Measurements from ENCODE around the gene SPON2.

SPON2 gene

DNA sequence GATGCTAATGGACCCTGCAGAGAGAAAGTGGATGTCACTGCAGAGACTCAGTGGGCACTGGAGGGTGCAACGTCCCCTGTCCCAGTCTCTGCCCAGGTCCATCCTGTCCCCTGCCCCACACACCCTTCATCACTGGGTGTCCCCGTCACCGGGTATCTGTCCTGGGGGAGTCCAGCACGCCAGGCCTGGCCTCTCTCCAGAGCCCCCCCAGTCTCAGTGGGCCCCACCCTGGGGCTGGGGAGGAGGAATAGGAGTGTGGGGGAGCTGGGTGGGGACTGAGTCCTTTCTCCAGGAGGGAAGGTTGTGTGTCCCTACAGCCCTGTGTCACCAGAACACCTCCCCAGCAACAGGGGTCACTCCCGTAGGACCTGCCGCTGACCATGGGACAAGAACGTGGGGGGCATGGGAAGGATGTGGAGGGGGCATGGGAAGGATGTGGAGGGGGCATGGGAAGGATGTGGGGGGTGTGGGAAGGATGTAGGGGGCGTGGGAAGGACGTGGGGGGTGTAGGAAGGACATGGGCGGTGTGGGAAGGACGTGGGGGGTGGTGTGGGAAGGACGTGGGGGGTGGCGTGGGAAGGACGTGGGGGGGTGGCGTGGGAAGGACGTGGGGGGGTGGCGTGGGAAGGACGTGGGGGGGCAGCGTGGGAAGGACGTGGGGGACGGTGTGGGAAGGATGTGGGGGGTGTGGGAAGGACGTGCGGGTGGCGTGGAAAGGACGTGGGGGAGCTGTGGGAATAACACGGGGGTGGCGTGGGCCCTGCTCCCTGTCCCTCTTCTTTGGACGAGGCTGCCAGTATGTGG lies 21.0 kb upstream of the SPON2 start:
- no peak for DNase-seq

- no peak for DNase-seq
Observed at GRCh38 chr4:1192493-1193205, 20.3 kb upstream of the SPON2 start.

DNA sequence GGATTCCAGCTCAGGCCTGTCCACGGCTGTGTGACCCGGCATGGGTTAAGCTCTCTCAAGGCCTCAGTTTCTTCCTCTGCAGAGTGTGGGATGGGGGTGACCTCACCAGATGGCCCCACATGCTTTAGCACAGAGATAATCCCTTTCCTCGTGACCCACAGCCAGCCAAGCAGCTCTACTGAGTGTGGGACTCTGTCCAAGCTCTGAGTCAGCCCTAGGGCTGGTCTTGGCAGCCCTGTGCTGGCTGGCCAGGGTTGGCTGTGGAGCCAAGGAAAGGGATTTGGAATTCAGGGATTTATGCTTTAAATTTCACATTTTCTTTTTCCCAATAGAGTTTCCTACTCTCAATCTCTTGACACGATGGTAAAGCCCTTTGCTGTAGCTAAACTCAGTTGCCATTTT lies 19.7 kb upstream of the SPON2 start:
- peak; percentile 66 to 85 for DNase-seq

- DNase-seq = no peak
Observed at GRCh38 chr4:1191621-1192020, 19.2 kb upstream of the SPON2 start.

GRCh38 chr4:1187182-1187581 lies 14.8 kb upstream of the SPON2 start:
- no peak for DNase-seq

DNA sequence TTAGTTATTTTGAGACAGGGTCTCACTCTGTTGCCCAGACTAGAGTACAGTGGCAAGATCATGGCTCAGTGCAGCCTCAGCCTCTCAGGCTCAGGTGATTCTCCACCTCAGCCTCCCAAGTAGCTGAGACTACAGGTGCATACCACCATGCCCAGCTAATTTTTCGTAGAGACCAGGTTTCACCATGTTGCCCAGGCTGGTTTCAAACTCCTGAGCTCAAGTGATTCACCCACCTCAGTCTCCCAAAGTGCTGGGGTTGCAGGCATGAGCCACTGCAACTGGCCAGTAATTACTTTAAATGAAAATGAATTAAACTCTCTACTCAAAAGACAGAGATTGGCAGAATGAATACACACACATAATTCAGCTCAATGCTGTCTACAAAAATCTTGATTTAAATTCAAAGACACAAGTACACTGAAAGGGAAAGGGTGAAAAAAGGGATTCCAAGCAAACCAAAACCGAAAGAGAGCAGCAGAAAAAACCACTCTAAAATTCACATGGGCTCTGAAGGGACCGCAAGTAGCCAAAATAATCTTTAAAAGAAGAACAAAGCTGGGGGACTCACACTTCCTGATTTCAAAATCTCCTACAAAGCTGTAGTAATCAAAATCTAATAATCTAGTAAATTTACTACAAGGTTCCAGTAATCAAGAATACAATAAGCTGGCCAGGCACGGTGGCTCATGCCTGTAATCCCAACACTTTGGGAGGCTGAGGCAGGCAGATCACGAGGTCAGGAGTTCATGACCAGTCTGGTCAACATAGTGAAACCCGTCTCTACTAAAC lies 11.8 kb upstream of the SPON2 start:
- DNase-seq = no peak

GRCh38 chr4:1182313-1182712 lies 9.9 kb upstream of the SPON2 start:
- DNase-seq = no peak

- no peak for DNase-seq
Observed at GRCh38 chr4:1180663-1181062, 8.3 kb upstream of the SPON2 start.

DNA sequence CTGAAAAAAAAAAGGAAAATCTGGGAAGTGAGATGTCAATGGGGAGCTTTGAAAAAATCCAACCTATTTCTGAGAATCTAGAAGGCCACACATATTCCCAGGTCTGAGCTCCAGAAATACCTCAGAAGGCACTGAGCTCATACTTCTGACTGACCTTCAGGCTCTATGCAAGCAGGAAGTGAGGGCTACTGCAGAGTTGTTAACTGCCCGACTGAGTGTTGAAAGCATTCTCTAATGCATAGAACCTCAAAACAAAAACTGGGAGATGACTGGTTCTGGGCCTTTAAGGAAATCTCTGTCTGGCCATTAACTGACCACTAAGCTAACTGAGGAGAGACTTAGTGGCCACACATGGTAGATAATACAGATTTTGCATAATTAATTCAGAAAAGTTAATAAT lies 7.6 kb upstream of the SPON2 start:
- DNase-seq = no peak

DNA sequence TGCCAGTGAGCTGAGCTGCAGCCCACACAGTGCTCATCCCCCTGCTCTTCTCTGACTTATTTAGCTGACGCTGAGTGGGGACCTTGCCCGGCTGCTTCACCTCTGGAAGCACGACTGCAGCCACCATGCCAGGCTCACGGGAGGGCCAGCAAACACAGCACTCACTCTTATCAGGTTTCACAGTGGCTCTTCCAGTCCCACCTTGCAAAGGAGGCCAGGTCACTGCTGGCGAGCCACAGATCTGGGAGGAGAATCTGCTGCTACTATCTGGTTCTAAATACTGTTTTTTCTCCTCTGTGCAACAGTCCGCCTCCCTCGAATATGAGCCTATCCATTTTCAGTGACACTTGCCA lies 6.7 kb upstream of the SPON2 start:
- DNase-seq = no peak

GRCh38 chr4:1178300-1179088 lies 6.1 kb upstream of the SPON2 start:
- DNase-seq = no peak

DNA sequence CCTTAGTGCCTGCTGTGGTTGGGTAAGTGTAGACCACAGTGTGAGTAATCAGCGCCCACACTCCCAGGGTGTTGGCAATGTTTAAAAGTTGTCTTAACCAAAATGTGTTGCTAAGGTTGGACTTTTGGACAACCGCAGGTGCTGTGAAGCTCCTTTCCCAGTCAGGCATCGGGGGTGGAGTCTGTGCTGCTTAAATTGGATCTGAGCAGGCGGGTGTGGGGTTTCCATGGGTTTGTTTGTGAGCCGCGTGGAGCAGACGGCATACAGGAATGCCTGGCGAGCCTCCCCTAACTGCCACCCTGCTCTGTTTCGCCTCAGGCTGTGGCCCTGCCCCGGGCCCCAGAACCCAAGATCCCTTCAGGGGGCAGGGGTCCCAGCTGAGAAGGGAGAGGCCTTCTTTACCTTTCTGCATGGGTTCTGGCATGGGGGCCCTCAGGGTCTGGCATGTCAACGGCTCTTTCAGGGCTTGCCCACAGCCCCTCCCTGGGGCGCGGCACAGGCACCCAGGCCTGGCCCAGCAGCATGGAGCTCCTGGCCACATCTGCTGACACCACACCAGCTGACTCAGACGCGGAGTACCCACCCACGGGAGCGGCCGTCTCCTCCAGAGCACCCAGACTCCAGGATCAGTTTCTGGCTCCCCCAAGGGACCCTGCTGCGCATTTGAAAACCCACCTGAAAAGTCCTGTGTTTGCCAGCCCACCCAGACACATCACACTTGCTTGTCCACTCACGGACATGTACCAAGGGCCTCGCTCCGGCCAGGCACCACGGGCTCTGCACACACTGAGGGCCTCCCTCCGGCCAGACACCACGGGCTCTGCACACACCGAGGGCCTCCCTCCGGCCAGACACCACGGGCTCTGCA lies 5.1 kb upstream of the SPON2 start:
- no peak for DNase-seq

GRCh38 chr4:1176398-1177273 lies 4.3 kb upstream of the SPON2 start:
- no peak for DNase-seq

DNA sequence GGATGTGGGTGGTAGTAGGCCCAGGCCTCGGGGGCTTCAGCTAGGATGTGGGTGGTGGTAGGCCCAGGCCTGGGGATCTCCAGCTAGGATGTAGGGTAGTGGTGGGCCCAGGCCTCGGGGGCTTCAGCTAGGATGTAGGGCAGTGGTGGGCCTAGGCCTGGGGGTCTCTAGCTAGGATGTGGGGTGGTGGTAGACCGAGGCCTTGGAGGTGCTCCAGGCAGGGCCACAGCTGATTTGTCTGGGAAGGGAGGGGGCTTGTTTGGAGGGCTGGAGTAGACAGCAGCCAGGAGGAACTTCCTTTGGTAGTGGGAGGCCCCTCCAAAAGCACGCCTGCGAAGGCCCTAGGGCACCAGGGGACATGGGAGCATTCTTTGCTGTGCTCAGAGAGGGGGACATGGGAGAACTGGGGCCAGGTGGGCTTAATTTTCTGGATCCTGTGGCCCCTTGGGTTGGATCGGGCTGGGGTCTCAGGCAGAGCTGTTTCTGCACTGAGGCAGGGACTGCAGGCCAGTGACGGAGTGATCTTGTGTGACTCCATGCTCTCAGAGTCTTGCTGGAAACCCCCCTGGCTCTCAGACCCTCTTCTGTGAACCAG lies 3.3 kb upstream of the SPON2 start:
- DNase-seq = no peak

DNA sequence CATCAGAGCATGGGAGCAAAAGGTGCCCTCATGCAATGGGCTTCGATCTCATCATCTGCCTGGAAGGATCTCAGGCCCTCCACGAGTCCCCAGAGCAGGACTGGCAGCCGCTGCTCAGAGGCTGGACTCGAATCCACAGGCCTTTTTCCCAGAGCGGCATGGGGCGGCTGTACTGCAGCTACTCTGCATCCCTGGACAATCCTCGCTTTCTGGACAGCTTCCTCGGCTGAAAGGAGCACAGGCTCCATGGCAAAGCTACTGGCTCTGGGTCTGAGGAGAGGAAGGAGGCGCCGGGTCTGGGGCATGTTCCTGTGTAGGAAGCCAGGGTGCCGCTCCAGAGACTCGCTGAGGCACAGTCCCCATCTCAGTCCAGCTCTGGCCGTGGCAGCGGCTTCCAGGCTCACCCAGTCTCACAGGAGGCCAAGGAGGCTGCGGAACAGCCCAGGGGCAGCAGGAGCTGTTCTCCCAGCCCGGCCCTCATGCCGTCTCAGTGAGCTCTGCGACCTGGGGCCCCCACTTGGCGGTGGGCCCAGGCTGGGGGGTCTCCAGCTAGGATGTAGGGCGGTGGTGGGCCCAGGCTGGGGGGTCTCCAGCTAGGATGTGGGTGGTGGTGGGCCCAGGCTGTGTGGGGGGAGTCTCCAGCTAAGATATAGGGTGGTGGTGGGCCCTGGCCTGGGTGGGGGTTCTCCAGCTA lies 2.7 kb upstream of the SPON2 start:
- DNase-seq = no peak

DNA sequence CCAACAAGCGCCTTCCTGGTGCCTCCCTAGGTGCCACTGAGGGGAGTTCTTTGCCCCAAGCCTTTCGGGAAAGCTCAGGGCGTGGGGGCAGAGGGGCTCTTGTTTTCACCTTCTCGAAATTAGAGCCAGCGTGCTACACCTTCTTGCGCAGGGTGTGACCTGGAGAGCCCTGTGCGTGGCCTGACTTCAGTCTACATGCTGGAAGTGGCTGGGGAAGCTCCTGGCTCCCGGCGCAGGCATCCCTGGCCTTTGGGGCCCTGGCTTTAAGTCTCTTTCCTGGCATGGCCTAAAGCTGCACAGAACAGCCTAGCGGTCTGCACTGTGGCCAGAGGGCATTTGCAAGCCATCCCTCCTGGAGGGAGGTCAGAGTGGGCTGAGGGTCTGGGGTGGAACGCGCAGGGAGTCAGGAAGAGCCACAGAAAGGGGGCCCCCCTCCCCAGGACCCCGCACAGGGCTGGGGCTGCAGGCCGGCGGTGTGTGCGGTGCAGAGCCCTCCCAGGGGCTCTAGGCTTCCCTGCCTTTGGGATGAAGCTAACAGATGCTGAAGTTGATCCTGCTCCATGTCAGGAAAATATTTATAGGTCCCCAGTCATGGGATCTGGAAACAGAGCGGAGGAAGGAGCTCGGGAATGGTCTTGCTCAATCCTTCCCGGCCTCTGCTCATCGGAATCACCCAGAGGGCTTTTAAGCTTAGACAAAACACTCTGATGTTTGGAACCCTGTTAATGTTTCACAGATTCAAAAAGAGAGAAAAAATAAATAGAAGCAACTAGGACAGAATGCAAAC lies 781 bp upstream of the SPON2 start:
- no peak for DNase-seq

DNA sequence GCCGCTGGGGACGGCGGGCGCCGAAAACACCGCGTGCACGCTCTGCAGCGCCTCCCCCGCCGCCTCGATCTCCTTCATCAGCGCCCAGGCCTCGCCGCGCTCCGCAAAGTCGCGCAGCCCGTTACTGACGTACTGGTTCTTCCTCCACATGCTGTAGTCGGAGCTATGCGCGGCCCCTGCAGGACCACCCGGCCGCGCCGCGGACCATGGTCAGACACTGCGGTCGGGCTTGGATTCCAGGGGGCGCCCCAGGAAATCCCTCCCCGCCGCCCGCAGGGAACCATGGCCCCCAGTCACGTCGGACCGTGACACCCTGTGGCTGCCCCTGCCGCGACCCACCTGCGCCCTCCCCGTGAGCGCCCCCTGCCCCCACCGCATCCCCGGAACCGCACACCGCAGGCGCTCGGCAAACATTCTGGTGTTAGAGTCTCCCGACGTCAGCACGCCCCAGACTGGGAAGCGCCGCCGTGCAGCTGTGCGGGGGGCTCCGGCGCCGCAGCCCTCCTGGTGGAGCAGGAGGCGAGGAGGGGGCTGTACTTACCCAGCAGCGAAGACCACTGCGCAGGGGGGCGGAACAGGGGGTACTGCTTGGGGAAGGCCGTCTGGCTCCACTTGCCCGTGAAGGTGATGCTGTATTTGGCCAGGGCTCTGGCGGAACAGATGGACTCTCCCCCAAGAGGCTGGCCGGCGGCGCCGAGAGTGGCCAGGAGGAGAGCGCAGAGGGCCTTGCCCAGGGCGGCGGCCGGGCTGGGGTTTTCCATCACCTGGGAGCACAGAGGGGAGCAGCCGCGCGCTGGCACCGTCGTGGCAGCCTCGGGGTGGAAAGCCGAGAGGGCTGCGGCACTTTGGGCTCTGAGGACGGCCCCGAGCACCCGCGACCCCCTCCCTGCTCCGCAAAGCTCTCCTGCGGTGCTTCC lies 814 bp downstream of the SPON2 start:
- DNase-seq = no peak

DNA sequence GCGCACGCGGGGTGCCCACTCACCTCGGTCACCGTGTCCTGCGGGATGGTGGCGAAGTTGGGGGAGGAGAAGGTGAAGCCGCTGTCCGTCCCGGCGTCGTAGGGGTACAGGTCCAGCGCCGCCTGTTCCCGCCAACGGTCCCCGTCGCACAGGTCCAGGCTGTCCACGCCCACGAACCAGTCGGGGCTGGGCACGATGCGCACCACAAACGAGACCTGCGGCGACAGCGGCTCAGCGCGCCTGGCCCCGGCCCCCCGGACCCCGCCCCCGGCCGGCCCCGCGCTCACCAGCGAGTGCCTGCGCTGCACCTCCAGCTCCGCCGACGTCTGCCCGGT lies 1.4 kb downstream of the SPON2 start:
- DNase-seq = no peak
